GM06990 (cell line): ENCODE results near the gene ATAD2B.

ENCODE experiments used
- DNase-seq: peaks from one replicate; pipeline ENCODE4 v3.0.0-alpha.2; 2011; ENCODE audit not compliant: insufficient read length; ENCODE audit errors: extremely low read depth
- H3K27me3 ChIP-seq: replicated peaks from 2 replicates; pipeline ENCODE4 v1.6.0; 2011; ENCODE audit warnings: low read length; ENCODE audit not compliant: control insufficient read depth, insufficient read depth
- H3K36me3 ChIP-seq: 2 replicates; pipeline ENCODE4 v1.5.1; 2011; ENCODE audit warnings: low read length; ENCODE audit not compliant: control insufficient read depth, insufficient read depth
- H3K4me3 ChIP-seq: replicated peaks from 2 replicates; pipeline ENCODE4 v1.5.1; 2011; ENCODE audit warnings: low read depth, mild to moderate bottlenecking, control low read depth, low read length
- TF ChIP-seq, protein P1 (sequence below): IDR thresholded peaks from 2 replicates; pipeline ENCODE4 v1.5.1; 2011; ENCODE audit warnings: low read length, control low read depth, mild to moderate bottlenecking, inconsistent platforms; ENCODE audit not compliant: insufficient read depth, poor library complexity, severe bottlenecking

The ATAD2B gene

DNA sequence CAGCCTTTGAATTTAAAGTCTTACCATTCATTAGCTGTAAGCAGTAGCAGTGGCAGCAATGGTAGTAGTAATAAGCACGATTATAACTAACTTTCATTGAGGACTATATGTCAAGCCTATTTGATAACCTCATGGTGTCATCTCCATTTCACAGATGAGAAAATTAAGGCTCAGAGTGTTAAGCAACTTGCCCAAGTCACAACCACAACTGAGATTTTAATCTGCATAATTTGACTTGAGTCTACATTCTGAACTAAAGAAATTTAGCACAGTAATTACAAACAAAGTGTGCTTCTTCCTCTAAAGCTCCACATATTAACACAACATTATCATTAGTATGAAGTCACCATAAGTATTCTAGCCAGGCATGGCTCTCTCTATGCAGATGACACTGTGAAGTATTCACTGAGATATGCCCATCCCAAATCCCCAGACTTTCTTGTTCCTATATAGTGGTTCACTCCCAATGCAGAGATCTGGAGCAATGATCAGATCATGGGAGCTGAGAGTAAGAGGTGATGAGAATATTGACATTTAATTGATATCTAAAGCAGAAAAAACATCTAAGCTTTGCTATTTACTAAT is 120.2 kb downstream of the ATAD2B start:
- no peak overlapping the region for H3K4me3 ChIP-seq
- TF ChIP-seq, protein P1, sequence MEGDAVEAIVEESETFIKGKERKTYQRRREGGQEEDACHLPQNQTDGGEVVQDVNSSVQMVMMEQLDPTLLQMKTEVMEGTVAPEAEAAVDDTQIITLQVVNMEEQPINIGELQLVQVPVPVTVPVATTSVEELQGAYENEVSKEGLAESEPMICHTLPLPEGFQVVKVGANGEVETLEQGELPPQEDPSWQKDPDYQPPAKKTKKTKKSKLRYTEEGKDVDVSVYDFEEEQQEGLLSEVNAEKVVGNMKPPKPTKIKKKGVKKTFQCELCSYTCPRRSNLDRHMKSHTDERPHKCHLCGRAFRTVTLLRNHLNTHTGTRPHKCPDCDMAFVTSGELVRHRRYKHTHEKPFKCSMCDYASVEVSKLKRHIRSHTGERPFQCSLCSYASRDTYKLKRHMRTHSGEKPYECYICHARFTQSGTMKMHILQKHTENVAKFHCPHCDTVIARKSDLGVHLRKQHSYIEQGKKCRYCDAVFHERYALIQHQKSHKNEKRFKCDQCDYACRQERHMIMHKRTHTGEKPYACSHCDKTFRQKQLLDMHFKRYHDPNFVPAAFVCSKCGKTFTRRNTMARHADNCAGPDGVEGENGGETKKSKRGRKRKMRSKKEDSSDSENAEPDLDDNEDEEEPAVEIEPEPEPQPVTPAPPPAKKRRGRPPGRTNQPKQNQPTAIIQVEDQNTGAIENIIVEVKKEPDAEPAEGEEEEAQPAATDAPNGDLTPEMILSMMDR: no peak
- DNase-seq: no peak
- no peaks in the 10 kb centered on the region for H3K27me3 ChIP-seq
- H3K36me3 ChIP-seq: peaks cover 1% of the 10 kb centered on the region; the same call in 1 of the 2 replicates

DNA sequence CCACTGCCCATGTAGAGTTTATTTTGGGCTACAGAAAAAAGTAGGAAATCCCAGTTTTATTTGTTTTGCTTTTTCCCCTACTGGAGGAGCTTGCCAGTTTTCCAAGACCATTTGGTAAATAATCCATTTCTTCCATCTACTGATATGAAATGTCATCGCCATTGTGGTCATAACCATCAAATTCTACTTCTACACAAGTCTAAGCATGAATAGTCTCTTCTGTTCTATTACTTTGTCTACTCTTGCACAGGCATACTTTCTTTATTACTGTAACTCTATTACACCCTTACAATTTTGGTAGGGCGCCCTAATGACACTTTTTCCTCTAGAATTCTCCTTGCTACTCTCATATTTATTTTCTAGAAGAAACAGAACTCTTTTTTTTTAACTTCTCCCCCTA is 120.7 kb downstream of the ATAD2B start:
- Histone ChIP-seq H3K36me3 (peaks cover 1% of the 10 kb centered on the region; the same call in 1 of the 2 replicates), H3K4me3 (no peak overlapping the region), H3K27me3 (no peaks in the 10 kb centered on the region)
- TF ChIP-seq, protein P1: no peak
- DNase-seq: no peak

DNA sequence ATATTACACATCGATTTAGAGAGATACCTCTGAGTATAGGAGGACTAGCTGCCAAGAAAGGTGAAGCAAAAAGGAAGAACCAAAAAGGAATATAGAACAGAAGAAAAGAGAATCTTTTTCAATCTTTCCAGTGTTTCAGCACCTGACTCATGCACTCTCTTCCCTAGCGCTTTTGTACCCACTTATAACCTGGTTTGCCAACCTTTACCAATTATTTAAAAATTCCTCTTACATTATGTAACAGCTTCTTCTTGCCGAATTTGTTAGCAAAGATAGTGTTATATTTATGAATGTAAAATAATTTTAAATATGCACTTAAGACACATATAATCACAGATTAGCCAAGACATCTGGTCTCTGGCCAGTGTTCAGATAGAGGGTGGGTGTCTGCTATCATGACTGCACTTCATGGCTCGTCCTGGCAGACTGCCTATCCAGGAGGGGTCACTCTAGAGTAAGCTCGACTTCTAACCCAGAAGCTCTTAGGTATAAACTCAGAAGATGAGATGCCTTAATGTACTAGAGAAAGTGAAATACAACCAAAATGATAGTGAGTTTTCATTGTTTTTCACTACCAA is 122.9 kb downstream of the ATAD2B start:
- no peak overlapping the region for H3K4me3 ChIP-seq
- peaks cover 1% of the 10 kb centered on the region; the same call in 1 of the 2 replicates for H3K36me3 ChIP-seq
- no peak for DNase-seq
- no peaks in the 10 kb centered on the region for H3K27me3 ChIP-seq
- TF ChIP-seq, protein P1: peak; percentile 47

DNA sequence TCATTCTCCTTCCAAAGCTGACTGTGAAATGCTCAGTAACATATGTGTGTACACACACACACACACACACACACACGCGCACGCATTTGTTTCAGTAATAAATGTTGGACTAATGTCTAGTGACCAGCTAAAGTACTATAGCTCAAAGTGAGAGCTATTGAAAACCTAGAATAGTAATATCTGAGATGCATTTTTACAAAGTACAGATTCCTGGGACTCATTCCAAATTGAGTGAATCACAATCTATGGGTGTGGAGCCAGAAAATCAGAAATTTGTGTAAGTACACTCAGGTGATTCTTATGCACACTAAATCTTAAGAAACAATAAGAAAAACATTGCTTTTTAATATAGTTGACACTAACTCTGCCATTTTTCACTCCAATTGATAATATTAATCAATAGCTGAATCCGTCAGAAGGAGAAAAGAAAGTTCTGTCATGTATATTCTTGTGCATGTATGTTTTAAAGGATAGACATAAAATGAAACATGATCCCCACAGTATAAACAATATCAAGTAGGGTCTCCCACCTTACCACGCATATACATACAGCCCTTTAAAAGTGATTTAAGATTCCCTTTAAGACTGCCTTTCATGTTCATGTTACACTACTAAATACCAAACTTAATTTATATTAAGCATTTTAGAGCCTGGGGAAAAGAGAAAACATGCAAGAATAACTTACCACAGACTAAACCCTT is 123.5 kb downstream of the ATAD2B start:
- TF ChIP-seq, protein P1: no peak

DNA sequence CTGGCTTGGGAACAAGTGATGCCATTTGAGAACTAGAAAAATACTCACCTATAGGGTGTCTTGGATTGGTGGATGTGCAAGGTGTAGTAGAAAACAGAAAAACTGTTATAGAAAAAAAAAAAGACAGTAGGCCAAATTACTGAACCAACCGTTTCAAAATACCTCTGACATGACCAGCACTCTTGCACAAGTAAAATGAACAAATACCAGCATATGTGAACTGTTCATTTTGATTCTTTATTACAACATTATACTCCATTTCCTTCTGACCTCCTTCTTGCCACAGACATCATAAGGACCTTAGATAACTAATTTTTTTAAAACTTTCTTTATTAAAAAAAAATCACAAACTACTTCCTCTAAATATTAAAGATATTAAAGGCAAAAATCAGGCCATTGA is 125.5 kb downstream of the ATAD2B start:
- DNase-seq: no peak
- H3K36me3 ChIP-seq: peaks cover 1% of the 10 kb centered on the region; the same call in 1 of the 2 replicates
- H3K4me3 ChIP-seq: no peak overlapping the region
- no peaks in the 10 kb centered on the region for H3K27me3 ChIP-seq
- TF ChIP-seq, protein P1: no peak

More for the DNA sequence above, 123.5 kb downstream of the ATAD2B start:
- Histone ChIP-seq H3K36me3 (peaks cover 1% of the 10 kb centered on the region; the same call in 1 of the 2 replicates), H3K4me3 (no peak overlapping the region), H3K27me3 (no peaks in the 10 kb centered on the region)
- no peak for DNase-seq
